ENCODE measurements around the gene DNAI2. TPM values are rescaled to one million over a fixed set of nuclear protein-coding genes. Genes with fewer than 3 reads are reported as not detected.

The DNAI2 gene
- total and polyA plus RNA-seq, 9 of the 15 experiments (the other 6 are each of a cell fraction or from before 2014, with no cell fraction given): not detected

DNA sequence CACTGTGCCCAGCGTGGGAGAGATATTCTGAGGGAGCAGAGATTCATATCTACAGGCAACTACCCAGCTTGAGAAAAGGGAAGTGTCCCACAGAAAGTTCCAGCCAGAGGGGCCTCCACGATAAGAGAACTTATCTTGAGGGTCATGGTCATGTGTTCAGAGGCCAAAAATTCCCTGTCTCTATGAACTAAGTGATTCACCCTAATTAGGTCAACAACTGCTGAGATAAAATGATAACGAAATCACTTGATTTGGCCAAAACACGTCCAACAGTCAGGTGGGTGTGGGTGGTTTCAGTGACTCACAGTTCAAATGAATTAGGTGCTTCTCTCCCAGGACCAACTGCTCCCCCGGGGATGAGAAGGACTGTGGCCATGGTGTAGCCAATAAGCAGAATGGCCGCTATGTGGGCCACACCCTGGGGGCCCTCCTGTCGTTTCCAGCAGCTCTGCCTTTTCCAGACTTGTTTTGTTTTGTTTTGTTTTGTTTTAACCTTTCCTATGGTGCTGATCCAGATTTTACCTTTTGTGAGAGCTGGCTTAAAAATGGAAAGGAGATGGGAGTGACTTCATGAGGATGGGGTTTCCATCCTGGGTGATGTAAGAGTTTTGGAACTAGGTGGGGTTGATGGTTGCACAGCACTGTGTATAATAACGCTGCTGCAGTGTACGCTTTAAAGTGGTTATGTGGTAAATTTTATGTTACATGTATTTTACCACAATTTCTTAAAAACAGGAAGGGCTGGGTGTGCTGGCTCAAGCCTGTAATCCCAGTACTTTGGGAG lies 8.7 kb downstream of the DNAI2 start (continued):
- TF ChIP-seq ESRRB (CRISPR knock-in tag; IDR thresholded peaks at IDR 0.05; ENCODE audit: borderline replicate concordance) (no peak), TCF7 (IDR thresholded peaks at IDR 0.05; ENCODE audit: borderline replicate concordance) (no peak), HLTF (IDR thresholded peaks at IDR 0.05) (no peak), ZNF184 (CRISPR knock-in tag; IDR thresholded peaks at IDR 0.05) (no peak), NR2C2 (CRISPR knock-in tag; IDR thresholded peaks at IDR 0.05) (no peak), NR2C2 (tag; IDR thresholded peaks at IDR 0.05) (peak; percentile 81), NFYB (IDR thresholded peaks at IDR 0.05; ENCODE audit: extremely low read depth, insufficient read length) (no peak), ZNF707 (CRISPR knock-in tag; conservative IDR thresholded peaks at IDR 0.05) (no peak), ATF1 (CRISPR knock-in tag; IDR thresholded peaks at IDR 0.05) (no peak), ATF1 (tag; IDR thresholded peaks at IDR 0.05) (peak; percentile 57), ZBTB34 (CRISPR knock-in tag; IDR thresholded peaks at IDR 0.05) (no peak), USF2 (CRISPR knock-in tag; IDR thresholded peaks at IDR 0.05) (no peak; the same call in 1 of the 2 replicates), ZNF217 (CRISPR knock-in tag; IDR thresholded peaks at IDR 0.05) (no peak)
- TF ChIP-seq, protein P1, sequence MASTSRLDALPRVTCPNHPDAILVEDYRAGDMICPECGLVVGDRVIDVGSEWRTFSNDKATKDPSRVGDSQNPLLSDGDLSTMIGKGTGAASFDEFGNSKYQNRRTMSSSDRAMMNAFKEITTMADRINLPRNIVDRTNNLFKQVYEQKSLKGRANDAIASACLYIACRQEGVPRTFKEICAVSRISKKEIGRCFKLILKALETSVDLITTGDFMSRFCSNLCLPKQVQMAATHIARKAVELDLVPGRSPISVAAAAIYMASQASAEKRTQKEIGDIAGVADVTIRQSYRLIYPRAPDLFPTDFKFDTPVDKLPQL (IDR thresholded peaks at IDR 0.05; ENCODE audit: extremely low read depth, insufficient read length): no peak

All from K562 (cell line).